K562 (cell line): ENCODE measurements around the gene ABCF2. TPM values are rescaled to one million over a fixed set of nuclear protein-coding genes. Genes with fewer than 3 reads are reported as not detected.

ENCODE experiments used
- ATAC-seq: fragments of 200-7000 bp; cut with Tn5 transposase; 3 replicates; pipeline ENCODE4 v1.9.1; 2020; ENCODE audit warnings: moderate library complexity
- BruUV-seq: library from RNA; stranded (reverse); fragments of 400-500 nt; replicated peaks from 2 replicates; lab custom pipeline; 2021; lab: Mats Ljungman, UMichigan
- CTCF ChIA-PET: fragments of 300-600 bp; formaldehyde crosslinking; extraction: SDS; loops from one replicate; lab custom pipeline; 2021; ENCODE audit warnings: low intra/inter-chr PET ratio; lab: Yijun Ruan, JAX
- POLR2A ChIA-PET: fragments of 300-600, 350-650 bp; sonication (Branson Sonifier 250); formaldehyde crosslinking; extraction: SDS; loops from one replicate; lab custom pipeline; 2021; ENCODE audit warnings: antibody characterized with exemption, inconsistent platforms; lab: Yijun Ruan, JAX
- DNase-seq, 4 experiments: peaks; one replicate each; pipeline versions ENCODE4 v3.0.0 to v3.0.0-alpha.2; 2011 to 2018; ENCODE audit warnings: low spot score in 3 of 4, mixed read lengths in 3 of 4; ENCODE audit errors: extremely low read depth in 1 of 4
- FAIRE-seq: peaks from 2 replicates; lab custom pipeline; 2011; peaks lifted over from hg19 to GRCh38; lab: Jason Lieb, UNC
- H2AFZ ChIP-seq: 2 replicates; pipeline ENCODE4 v1.6.0; 2011; ENCODE audit warnings: low read depth, low read length, control low read depth, inconsistent platforms
- H3K27ac ChIP-seq: fragments of 200-600 bp; 3 replicates; pipeline ENCODE4 v1.8.0; 2011; ENCODE audit warnings: low read depth, mild to moderate bottlenecking, control low read depth, inconsistent platforms, low read length, moderate library complexity, mixed read lengths; ENCODE audit errors: extremely low read depth
- H3K27me3 ChIP-seq, 2 experiments: fragments of 300-600 bp in 1 of 2; 2 replicates in 1 of 2; 3 replicates in 1 of 2; pipeline versions ENCODE4 v1.6.0 to v1.8.0; 2011; ENCODE audit warnings: inconsistent platforms in 2 of 2, low read length in 2 of 2, mild to moderate bottlenecking in 1 of 2, mixed read lengths in 1 of 2, moderate library complexity in 1 of 2; ENCODE audit not compliant: control insufficient read depth in 2 of 2, insufficient read depth in 2 of 2
- H3K36me3 ChIP-seq: fragments of 300-600 bp; 3 replicates; pipeline ENCODE4 v1.8.0; 2011; ENCODE audit warnings: mild to moderate bottlenecking, low read length, inconsistent platforms; ENCODE audit not compliant: control insufficient read depth, insufficient read depth
- H3K4me1 ChIP-seq, 2 experiments: fragments of 200-600 bp in 1 of 2; replicated peaks in 1 of 2; 2 replicates in 1 of 2; 3 replicates in 1 of 2; pipeline versions ENCODE4 v1.5.1 to v1.8.0; 2011; ENCODE audit warnings: inconsistent platforms in 2 of 2, low read length in 2 of 2, mild to moderate bottlenecking in 1 of 2, mixed read lengths in 1 of 2, moderate library complexity in 1 of 2; ENCODE audit not compliant: control insufficient read depth in 2 of 2, insufficient read depth in 2 of 2
- H3K4me2 ChIP-seq: 2 replicates; pipeline ENCODE4 v1.6.1; 2011; ENCODE audit warnings: low read length, control low read depth, inconsistent platforms, mixed read lengths; ENCODE audit not compliant: insufficient read depth
- H3K4me3 ChIP-seq: fragments of 200-600 bp; sonication (generic), shearing (Covaris generic); 2 replicates; pipeline ENCODE4 v1.5.1; 2016; ENCODE audit warnings: control low read depth, inconsistent platforms
- H3K79me2 ChIP-seq: fragments of 200-600 bp; 3 replicates; pipeline ENCODE4 v1.8.0; 2011; ENCODE audit warnings: low read length, inconsistent platforms; ENCODE audit not compliant: control insufficient read depth, insufficient read depth
- H3K9ac ChIP-seq, 2 experiments: 2 replicates each; pipeline versions ENCODE4 v1.6.0 to v1.6.1; 2011; ENCODE audit warnings: low read depth in 2 of 2, low read length in 2 of 2, control low read depth in 1 of 2, inconsistent platforms in 1 of 2, mild to moderate bottlenecking in 1 of 2, mixed read lengths in 1 of 2; ENCODE audit not compliant: insufficient read depth in 1 of 2
- H3K9me1 ChIP-seq: one replicate; pipeline ENCODE4 v1.6.0; 2011; ENCODE audit warnings: inconsistent platforms, mild to moderate bottlenecking, low read length, moderate library complexity; ENCODE audit not compliant: control insufficient read depth, insufficient read depth
- H3K9me3 ChIP-seq: replicated peaks from 2 replicates; pipeline ENCODE4 v1.5.1; 2011; ENCODE audit warnings: low read depth, low read length, inconsistent platforms; ENCODE audit not compliant: control insufficient read depth, insufficient read depth
- H4K20me1 ChIP-seq: replicated peaks from 2 replicates; pipeline ENCODE4 v1.6.1; 2011; ENCODE audit warnings: low read length, inconsistent platforms, mixed read lengths; ENCODE audit not compliant: control insufficient read depth, insufficient read depth
- EP400 ChIP-seq: fragments of 450-650 bp; IDR thresholded peaks from 2 replicates; pipeline ENCODE4 v1.6.1; 2017; ENCODE audit warnings: antibody characterized with exemption, mild to moderate bottlenecking, moderate library complexity
- HSF4 ChIP-seq: fragments of 250-450 bp; sonication (Bioruptor Pico); IDR thresholded peaks from 2 replicates; pipeline ENCODE4 v2.1.2; 2022; ENCODE audit warnings: mild to moderate bottlenecking, moderate library complexity, borderline replicate concordance
- SRSF7 ChIP-seq: fragments of 200-400 bp; formaldehyde crosslinking; optimal IDR thresholded peaks from 2 replicates; pipeline ENCODE3; 2017; ENCODE audit warnings: mild to moderate bottlenecking, low read depth, low read length
- ZKSCAN8 ChIP-seq: fragments of 200-800 bp; sonication (Bioruptor generic); IDR thresholded peaks from 2 replicates; pipeline ENCODE4 v1.6.1; 2016; ENCODE audit warnings: missing genetic modification characterization, missing compliant biosample characterization
- ZMIZ1 ChIP-seq, 2 experiments: fragments of 150-350 bp in 1 of 2; IDR thresholded peaks; 2 replicates each; pipeline ENCODE4 v1.6.1; 2012 to 2016; ENCODE audit warnings: low read depth in 2 of 2, low read length in 2 of 2, mild to moderate bottlenecking in 1 of 2, moderate library complexity in 1 of 2
- WGBS: fragments of 100-300 bp; shearing (Covaris generic); methylation state at CpG from one replicate; pipeline ENCODE4 v1.1.6; 2016; ENCODE audit warnings: low coverage, mixed read lengths; ENCODE audit not compliant: insufficient coverage; ENCODE audit errors: missing lambda C conversion rate; 5-methylcytosine and 5-hydroxymethylcytosine counted together
- in situ Hi-C: fragments of 300-500 bp; cut with MboI; formaldehyde crosslinking; loops from 4 replicates; pipeline ENCODE4 v1.15.0; 2018; ENCODE audit warnings: inconsistent platforms, mixed read lengths
- intact Hi-C: fragments of 100-400 bp; cut with micrococcal nuclease; formaldehyde crosslinking; loops from 2 replicates; pipeline ENCODE4 v1.14.2; 2022
- polyA plus RNA-seq, 8 experiments: library from polyadenylated mRNA; depleted of rRNA in 4 of 8; stranded (reverse) in 5 of 8; unstranded in 3 of 8; fragments of >200 nt; fragmentation: Nextera tagmentation in 2 of 8; fragmentation: Illumina TruSeq in 1 of 8; extraction: Ambion mirVana in 2 of 8; extraction: Trizol in 1 of 8; gene quantifications; 2 replicates each; pipeline versions ENCODE4 v1.2.1 to v1.2.3, GENCODE V29; 2011 to 2014; ENCODE audit warnings: inconsistent platforms in 1 of 8, missing spikeins in 1 of 8
- total RNA-seq, 7 experiments: library from RNA; depleted of rRNA in 6 of 7; stranded (reverse); fragments of >200 nt in 6 of 7; fragmentation: Illumina TruSeq in 2 of 7; extraction: Trizol in 2 of 7; gene quantifications; 2 replicates each; pipeline versions ENCODE4 v1.2.1 to v1.2.3, GENCODE V29; 2011 to 2021; ENCODE audit warnings: low replicate concordance in 1 of 7

ABCF2 gene
- total and polyA plus RNA-seq, 9 of the 15 experiments (the other 6 are each of a cell fraction or from before 2014, with no cell fraction given): 62.1 to 224 (median 113) TPM

GRCh38 chr7:151188252-151188542 lies 38.8 kb downstream of the ABCF2 start:
- H3K27me3 ChIP-seq: peaks cover 64 to 70% of the 10 kb centered on the region in 2 experiments
- ATAC-seq: no peak
- peaks cover 2% of the 10 kb centered on the region; the same call in 1 of the 2 replicates for H4K20me1 ChIP-seq
- H3K27ac ChIP-seq: no peak overlapping the region
- H3K9me1 ChIP-seq: no peaks in the 10 kb centered on the region
- FAIRE-seq: no peak
- 0% methylated on average over 5 of the region's 5 CpGs for WGBS
- POLR2A ChIA-PET: interaction anchor here (0.6 to 1.1 kb wide), 3 partner anchors 8 to 241 kb away, joined by 3 to 4 read pairs (median 3); no protein-coding TSS in a partner anchor
- H3K9ac ChIP-seq: no peak overlapping the region
- H3K4me1 ChIP-seq: peaks cover 0 to 19% of the 10 kb centered on the region in 2 experiments; a peak in 2 of 5 replicates
- no peaks in the 10 kb centered on the region; the same call in 1 of the 2 replicates for H3K9me3 ChIP-seq
- TF ChIP-seq HSF4 (CRISPR knock-in tag): no peak
- no peak for TF ChIP-seq ZKSCAN8 (CRISPR knock-in tag)
- no peak for TF ChIP-seq ZMIZ1 (IDR thresholded peaks at IDR 0.05; ENCODE audit: low read depth in 2 of 2, low read length in 2 of 2)
- no peak for TF ChIP-seq SRSF7
- no peak for TF ChIP-seq EP400
- no TSS peak for BruUV-seq
- no peak overlapping the region for H3K4me2 ChIP-seq
- H2AFZ ChIP-seq: no peak overlapping the region
- H3K36me3 ChIP-seq: no peaks in the 10 kb centered on the region
- no peak overlapping the region for H3K4me3 ChIP-seq
- intact Hi-C loops (no loop called here), in situ Hi-C loops (no loop called here)
- DNase-seq: no peak
- CTCF ChIA-PET: no interaction called here
- H3K79me2 ChIP-seq: no peaks in the 10 kb centered on the region
